Articular chondrocyte of knee joint (primary cell): ENCODE results near the gene TM2D3. TPM values are rescaled to one million over a fixed set of nuclear protein-coding genes. Genes with fewer than 3 reads are reported as not detected.

ENCODE experiments used
- small RNA-seq: library from RNA; depleted of rRNA; stranded (forward); fragments of <200 nt; gene quantifications from one replicate; pipeline ENCODE3, GENCODE V24; 2012
- total RNA-seq: library from RNA; depleted of rRNA; stranded (reverse); fragments of >200 nt; gene quantifications from 2 replicates; pipeline ENCODE4 v1.2.3, GENCODE V29; 2012

The TM2D3 gene, protein sequence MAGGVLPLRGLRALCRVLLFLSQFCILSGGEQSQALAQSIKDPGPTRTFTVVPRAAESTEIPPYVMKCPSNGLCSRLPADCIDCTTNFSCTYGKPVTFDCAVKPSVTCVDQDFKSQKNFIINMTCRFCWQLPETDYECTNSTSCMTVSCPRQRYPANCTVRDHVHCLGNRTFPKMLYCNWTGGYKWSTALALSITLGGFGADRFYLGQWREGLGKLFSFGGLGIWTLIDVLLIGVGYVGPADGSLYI
- total RNA-seq = 41.3 and 52.3 TPM in 2 replicates

DNA sequence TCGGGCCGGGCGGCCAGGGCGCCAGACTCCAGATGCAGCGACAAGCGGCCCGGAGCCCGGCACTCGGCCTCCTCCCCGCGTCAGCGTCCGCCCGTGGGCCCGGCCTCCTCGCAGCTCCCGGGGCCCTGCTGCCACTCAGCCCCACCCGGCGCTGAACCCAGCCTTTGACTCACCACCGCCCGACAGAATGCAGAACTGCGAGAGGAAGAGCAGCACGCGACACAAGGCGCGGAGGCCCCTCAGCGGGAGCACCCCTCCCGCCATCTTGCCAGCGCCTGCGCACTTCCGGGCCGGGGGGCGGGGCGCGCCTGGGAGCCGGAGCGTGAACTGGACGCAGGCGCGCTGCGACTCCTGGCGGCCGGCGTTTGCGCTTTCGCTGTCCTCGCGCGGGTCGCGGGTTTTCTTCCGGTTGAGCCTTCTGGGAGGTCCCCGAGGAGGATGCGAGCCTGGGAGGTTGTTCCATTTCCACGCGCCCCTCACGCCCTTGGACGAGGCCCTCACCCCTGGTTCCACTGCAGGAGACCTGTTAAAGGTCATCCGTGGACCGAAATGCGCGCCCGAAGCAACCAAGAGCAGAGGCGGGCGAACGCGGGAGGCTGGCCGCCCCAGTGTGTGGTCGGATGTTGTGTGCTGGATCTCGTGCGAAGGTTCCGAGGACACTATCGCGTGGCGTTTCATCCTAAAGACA lies at the start of gene TM2D3:
Gene TM2D3 (minus strand): TSS at position 284 of the 688 bp plus-strand sequence. CDS start 20 bp downstream, at position 264.

Small RNA genes within 50 kb of the gene (small RNA-seq; reads per million reads assigned to genes)
- not detected for gene RNU6-807P

Other genes starting within 250 kb of the TM2D3 start
- gene PCSK6, start 162.7 kb downstream of the TM2D3 start, total RNA-seq = 0.13 and 0.43 TPM in 2 replicates
- gene TARS3, start 72.1 kb upstream of the TM2D3 start, total RNA-seq = 12.4 and 13.7 TPM in 2 replicates
- not detected in 2 replicates for gene OR4F6, start 151.1 kb upstream of the TM2D3 start, total RNA-seq
- not detected in 2 replicates for gene OR4F15, start 159.8 kb upstream of the TM2D3 start, total RNA-seq